Hepatocyte (in vitro differentiated cells): ENCODE data around the gene OR10G3.

ENCODE experiments used
- EZH2 ChIP-seq: fragments of 200-600 bp; sonication (generic); IDR thresholded peaks from 2 replicates; pipeline ENCODE4 v1.6.1; 2016; ENCODE audit warnings: antibody characterized with exemption, mild to moderate bottlenecking, borderline replicate concordance
- TF ChIP-seq, protein P1 (sequence below): fragments of 200-600 bp; sonication (generic); IDR thresholded peaks from 2 replicates; pipeline ENCODE4 v1.5.1; 2016; ENCODE audit warnings: antibody characterized with exemption, mild to moderate bottlenecking; ENCODE audit not compliant: poor library complexity

DNA sequence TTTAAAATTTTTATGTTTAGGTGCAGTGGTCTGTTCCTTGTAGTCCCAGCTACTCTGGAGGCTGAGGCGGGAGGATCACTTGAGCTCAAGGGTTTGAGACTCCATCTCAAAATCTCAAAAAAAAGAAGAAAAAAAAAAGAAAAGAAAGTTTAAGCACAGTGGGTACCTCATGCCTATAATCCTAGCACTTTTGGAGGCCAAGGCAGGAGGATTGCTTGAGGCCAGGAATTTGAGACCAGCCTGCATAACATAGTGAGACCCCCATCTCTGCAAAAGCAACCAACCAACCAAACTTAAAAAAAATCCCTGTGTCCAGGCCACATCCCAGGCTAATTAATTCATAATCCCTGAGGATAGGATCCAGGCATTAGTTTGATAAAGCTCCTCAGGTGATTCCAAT, 50.4 kb downstream of the OR10G3 start:
- TF ChIP-seq, protein P1, sequence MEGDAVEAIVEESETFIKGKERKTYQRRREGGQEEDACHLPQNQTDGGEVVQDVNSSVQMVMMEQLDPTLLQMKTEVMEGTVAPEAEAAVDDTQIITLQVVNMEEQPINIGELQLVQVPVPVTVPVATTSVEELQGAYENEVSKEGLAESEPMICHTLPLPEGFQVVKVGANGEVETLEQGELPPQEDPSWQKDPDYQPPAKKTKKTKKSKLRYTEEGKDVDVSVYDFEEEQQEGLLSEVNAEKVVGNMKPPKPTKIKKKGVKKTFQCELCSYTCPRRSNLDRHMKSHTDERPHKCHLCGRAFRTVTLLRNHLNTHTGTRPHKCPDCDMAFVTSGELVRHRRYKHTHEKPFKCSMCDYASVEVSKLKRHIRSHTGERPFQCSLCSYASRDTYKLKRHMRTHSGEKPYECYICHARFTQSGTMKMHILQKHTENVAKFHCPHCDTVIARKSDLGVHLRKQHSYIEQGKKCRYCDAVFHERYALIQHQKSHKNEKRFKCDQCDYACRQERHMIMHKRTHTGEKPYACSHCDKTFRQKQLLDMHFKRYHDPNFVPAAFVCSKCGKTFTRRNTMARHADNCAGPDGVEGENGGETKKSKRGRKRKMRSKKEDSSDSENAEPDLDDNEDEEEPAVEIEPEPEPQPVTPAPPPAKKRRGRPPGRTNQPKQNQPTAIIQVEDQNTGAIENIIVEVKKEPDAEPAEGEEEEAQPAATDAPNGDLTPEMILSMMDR = no peak
- no peak for TF ChIP-seq EZH2
